Karpas-422 (cell line): ENCODE measurements around the gene XPNPEP2. TPM values are rescaled to one million over a fixed set of nuclear protein-coding genes. Genes with fewer than 3 reads are reported as not detected.

Experiments
- DNase-seq: peaks from one replicate; pipeline ENCODE4 v3.0.0-alpha.2; 2015
- H2AFZ ChIP-seq: fragments of 200-600 bp; sonication (generic); 2 replicates; pipeline ENCODE4 v1.6.1; 2014; ENCODE audit warnings: antibody characterized with exemption, low read length, mixed read lengths
- H3K27ac ChIP-seq: fragments of 200-600 bp; sonication (generic); 2 replicates; pipeline ENCODE4 v1.5.1; 2014; ENCODE audit warnings: mild to moderate bottlenecking, low read length, moderate library complexity
- H3K27me3 ChIP-seq: fragments of 200-600 bp; sonication (generic); 2 replicates; pipeline ENCODE4 v1.6.1; 2014; ENCODE audit warnings: low read length, mixed read lengths
- H3K36me3 ChIP-seq: fragments of 200-600 bp; sonication (generic); 2 replicates; pipeline ENCODE4 v1.6.1; 2014; ENCODE audit warnings: low read length, mixed read lengths; ENCODE audit not compliant: insufficient read depth
- H3K4me1 ChIP-seq: fragments of 200-600 bp; sonication (generic); 2 replicates; pipeline ENCODE4 v1.6.1; 2014; ENCODE audit warnings: mild to moderate bottlenecking, low read length, mixed read lengths
- H3K4me2 ChIP-seq: fragments of 200-600 bp; sonication (generic); 2 replicates; pipeline ENCODE4 v1.6.1; 2014; ENCODE audit warnings: low read length, low read depth, mild to moderate bottlenecking; ENCODE audit not compliant: poor library complexity, severe bottlenecking
- H3K4me3 ChIP-seq: fragments of 200-600 bp; sonication (generic); 2 replicates; pipeline ENCODE4 v1.5.1; 2014; ENCODE audit warnings: mild to moderate bottlenecking, antibody characterized with exemption, low read length, mixed read lengths
- H3K79me2 ChIP-seq: fragments of 200-600 bp; sonication (generic); 2 replicates; pipeline ENCODE4 v1.6.1; 2014; ENCODE audit warnings: mild to moderate bottlenecking, low read length, mixed read lengths
- H3K9ac ChIP-seq: fragments of 200-600 bp; sonication (generic); 2 replicates; pipeline ENCODE4 v1.6.0; 2014; ENCODE audit warnings: low read length
- H3K9me2 ChIP-seq: fragments of 200-600 bp; sonication (generic), shearing (Covaris generic); replicated peaks from 2 replicates; pipeline ENCODE4 v1.6.0; 2014; ENCODE audit warnings: mild to moderate bottlenecking, low read length, moderate library complexity; ENCODE audit not compliant: insufficient read depth
- H3K9me3 ChIP-seq: fragments of 300-700, 200-600 bp; sonication (generic); 2 replicates; pipeline ENCODE4 v1.6.1; 2014; ENCODE audit warnings: low read length, mixed read lengths
- H4K20me1 ChIP-seq: fragments of 200-600 bp; sonication (generic); 2 replicates; pipeline ENCODE4 v1.6.1; 2014; ENCODE audit warnings: mild to moderate bottlenecking, antibody characterized with exemption, low read length, low read depth; ENCODE audit not compliant: insufficient read depth
- total RNA-seq: library from RNA; depleted of rRNA; stranded (reverse); fragments of >200 nt; shearing (Covaris generic); gene quantifications from 2 replicates; pipeline ENCODE4 v1.2.3, GENCODE V29; 2014; ENCODE audit warnings: low replicate concordance

XPNPEP2 gene
- total RNA-seq, 1 experiment from 2014 or later, result not detected

GRCh38 chrX:129721414-129721813, 17.4 kb upstream of the XPNPEP2 start:
- Histone ChIP-seq H3K9ac (no peak overlapping the region), H3K4me3 (no peak overlapping the region), H3K79me2 (no peaks in the 10 kb centered on the region), H3K4me1 (no peaks in the 10 kb centered on the region), H3K9me3 (no peaks in the 10 kb centered on the region), H3K4me2 (no peak overlapping the region), H3K9me2 (no peaks in the 10 kb centered on the region), H2AFZ (no peak overlapping the region), H3K27me3 (no peaks in the 10 kb centered on the region), H3K27ac (no peak overlapping the region), H4K20me1 (no peaks in the 10 kb centered on the region), H3K36me3 (no peaks in the 10 kb centered on the region)
- DNase-seq, result no peak

GRCh38 chrX:129721870-129722269, 16.9 kb upstream of the XPNPEP2 start:
- H2AFZ ChIP-seq, result no peak overlapping the region
- H3K9ac ChIP-seq, result no peak overlapping the region
- no peaks in the 10 kb centered on the region for H4K20me1 ChIP-seq
- H3K36me3 ChIP-seq, result no peaks in the 10 kb centered on the region
- H3K4me1 ChIP-seq, result no peaks in the 10 kb centered on the region
- H3K27ac ChIP-seq, result no peak overlapping the region
- H3K9me2 ChIP-seq, result no peaks in the 10 kb centered on the region
- DNase-seq, result no peak
- H3K27me3 ChIP-seq, result no peaks in the 10 kb centered on the region
- no peak overlapping the region for H3K4me2 ChIP-seq
- H3K4me3 ChIP-seq, result no peak overlapping the region
- H3K79me2 ChIP-seq, result no peaks in the 10 kb centered on the region
- H3K9me3 ChIP-seq, result no peaks in the 10 kb centered on the region

GRCh38 chrX:129723511-129723910, 15.3 kb upstream of the XPNPEP2 start:
- DNase-seq, result no peak
- H3K4me2 ChIP-seq, result no peak overlapping the region

GRCh38 chrX:129724754-129725153, 14.0 kb upstream of the XPNPEP2 start:
- H3K79me2 ChIP-seq, result no peaks in the 10 kb centered on the region
- H3K27me3 ChIP-seq, result no peaks in the 10 kb centered on the region
- no peaks in the 10 kb centered on the region for H3K36me3 ChIP-seq
- H3K4me1 ChIP-seq, result no peaks in the 10 kb centered on the region
- H3K9me3 ChIP-seq, result no peaks in the 10 kb centered on the region
- H3K9me2 ChIP-seq, result no peaks in the 10 kb centered on the region
- H3K4me2 ChIP-seq, result no peak overlapping the region
- no peak overlapping the region for H3K9ac ChIP-seq
- H4K20me1 ChIP-seq, result no peaks in the 10 kb centered on the region
- no peak overlapping the region for H3K27ac ChIP-seq
- H3K4me3 ChIP-seq, result no peak overlapping the region
- DNase-seq, result peak; percentile 16
- H2AFZ ChIP-seq, result no peak overlapping the region

More at GRCh38 chrX:129723511-129723910, 15.3 kb upstream of the XPNPEP2 start:
- no peak overlapping the region for H3K4me3 ChIP-seq
- no peaks in the 10 kb centered on the region for H3K4me1 ChIP-seq
- no peaks in the 10 kb centered on the region for H4K20me1 ChIP-seq
- no peak overlapping the region for H2AFZ ChIP-seq
- no peak overlapping the region for H3K27ac ChIP-seq
- H3K79me2 ChIP-seq, result no peaks in the 10 kb centered on the region
- H3K36me3 ChIP-seq, result no peaks in the 10 kb centered on the region
- H3K27me3 ChIP-seq, result no peaks in the 10 kb centered on the region
- no peak overlapping the region for H3K9ac ChIP-seq
- H3K9me3 ChIP-seq, result no peaks in the 10 kb centered on the region
- no peaks in the 10 kb centered on the region for H3K9me2 ChIP-seq

- no peak overlapping the region for H3K4me2 ChIP-seq
- H3K4me3 ChIP-seq, result no peak overlapping the region
- no peaks in the 10 kb centered on the region for H3K79me2 ChIP-seq
- no peaks in the 10 kb centered on the region for H3K9me2 ChIP-seq
- peak; percentile 69 for DNase-seq
- no peak overlapping the region for H2AFZ ChIP-seq
- H3K9me3 ChIP-seq, result no peaks in the 10 kb centered on the region
- no peaks in the 10 kb centered on the region for H3K36me3 ChIP-seq
- H3K4me1 ChIP-seq, result no peaks in the 10 kb centered on the region
- H3K27ac ChIP-seq, result no peak overlapping the region
- no peaks in the 10 kb centered on the region for H4K20me1 ChIP-seq
- H3K9ac ChIP-seq, result no peak overlapping the region
- H3K27me3 ChIP-seq, result no peaks in the 10 kb centered on the region
Observed at GRCh38 chrX:129726307-129727111, 12.3 kb upstream of the XPNPEP2 start.

- Histone ChIP-seq H4K20me1 (no peaks in the 10 kb centered on the region), H3K27me3 (no peaks in the 10 kb centered on the region), H2AFZ (no peak overlapping the region), H3K79me2 (no peaks in the 10 kb centered on the region), H3K4me1 (peaks cover 6% of the 10 kb centered on the region), H3K9ac (no peak overlapping the region), H3K4me3 (no peak overlapping the region), H3K9me2 (no peaks in the 10 kb centered on the region), H3K36me3 (no peaks in the 10 kb centered on the region), H3K27ac (no peak overlapping the region), H3K9me3 (no peaks in the 10 kb centered on the region), H3K4me2 (no peak overlapping the region)
- no peak for DNase-seq
Observed at GRCh38 chrX:129728061-129728460, 10.7 kb upstream of the XPNPEP2 start.

GRCh38 chrX:129731228-129731627, 7.6 kb upstream of the XPNPEP2 start:
- no peak overlapping the region for H3K9ac ChIP-seq
- no peaks in the 10 kb centered on the region for H4K20me1 ChIP-seq
- no peak overlapping the region for H3K4me3 ChIP-seq
- H3K4me1 ChIP-seq, result peaks cover 8% of the 10 kb centered on the region
- no peak for DNase-seq
- H3K9me3 ChIP-seq, result no peaks in the 10 kb centered on the region
- no peaks in the 10 kb centered on the region for H3K9me2 ChIP-seq
- H3K4me2 ChIP-seq, result no peak overlapping the region
- no peaks in the 10 kb centered on the region for H3K36me3 ChIP-seq
- no peaks in the 10 kb centered on the region for H3K79me2 ChIP-seq
- H3K27me3 ChIP-seq, result no peaks in the 10 kb centered on the region
- H2AFZ ChIP-seq, result no peak overlapping the region
- H3K27ac ChIP-seq, result no peak overlapping the region

GRCh38 chrX:129732857-129733256, 5.9 kb upstream of the XPNPEP2 start:
- Histone ChIP-seq H3K9me2 (no peaks in the 10 kb centered on the region), H3K4me3 (no peak overlapping the region), H3K27ac (no peak overlapping the region), H3K4me2 (no peak overlapping the region), H3K9ac (no peak overlapping the region), H3K9me3 (no peaks in the 10 kb centered on the region), H3K27me3 (no peaks in the 10 kb centered on the region), H3K36me3 (no peaks in the 10 kb centered on the region), H3K4me1 (peaks cover 8% of the 10 kb centered on the region), H4K20me1 (no peaks in the 10 kb centered on the region), H3K79me2 (no peaks in the 10 kb centered on the region), H2AFZ (no peak overlapping the region)
- no peak for DNase-seq
